ENCODE data around the gene TPX2. TPM values are rescaled to one million over a fixed set of nuclear protein-coding genes. Genes with fewer than 3 reads are reported as not detected.

Gene TPX2
- total and polyA plus RNA-seq, 2 donors, result 0.84 to 22.7 TPM

GRCh38 chr20:31784354-31785044, 45.4 kb downstream of the TPX2 start:
- Histone ChIP-seq H3K27ac (ENCODE audit: low read depth) (no peak overlapping the region), H3K36me3 (ENCODE audit: insufficient read depth) (no peaks in the 10 kb centered on the region), H3K4me3 (ENCODE audit: low read depth, low read length) (no peak overlapping the region), H3K4me1 (ENCODE audit: insufficient read depth) (no peaks in the 10 kb centered on the region)
- no peak for DNase-seq (ENCODE audit: extremely low spot score)
- WGBS, result 94% methylated on average over 7 of the region's 7 CpGs

GRCh38 chr20:31785089-31785488, 46.0 kb downstream of the TPX2 start:
- 87% methylated on average over 3 of the region's 3 CpGs for WGBS

GRCh38 chr20:31788578-31788977, 49.5 kb downstream of the TPX2 start:
- no peak overlapping the region for H3K4me3 ChIP-seq (ENCODE audit: low read depth, low read length)
- no peaks in the 10 kb centered on the region for H3K4me1 ChIP-seq (ENCODE audit: insufficient read depth)
- no peak overlapping the region for H3K27ac ChIP-seq (ENCODE audit: low read depth)
- H3K36me3 ChIP-seq (ENCODE audit: insufficient read depth), result no peaks in the 10 kb centered on the region
- no peak for DNase-seq (ENCODE audit: extremely low spot score)
- WGBS, result 72% methylated on average over 3 of the region's 3 CpGs

More at GRCh38 chr20:31785089-31785488, 46.0 kb downstream of the TPX2 start:
- Histone ChIP-seq H3K4me1 (ENCODE audit: insufficient read depth) (no peaks in the 10 kb centered on the region), H3K27ac (ENCODE audit: low read depth) (no peak overlapping the region), H3K36me3 (ENCODE audit: insufficient read depth) (no peaks in the 10 kb centered on the region), H3K4me3 (ENCODE audit: low read depth, low read length) (no peak overlapping the region)
- DNase-seq (ENCODE audit: extremely low spot score), result no peak

- WGBS, result 85% methylated on average over 3 of the region's 3 CpGs
- DNase-seq (ENCODE audit: extremely low spot score), result no peak
- H3K4me3 ChIP-seq (ENCODE audit: low read depth, low read length), result no peak overlapping the region
- no peaks in the 10 kb centered on the region for H3K36me3 ChIP-seq (ENCODE audit: insufficient read depth)
- no peaks in the 10 kb centered on the region for H3K4me1 ChIP-seq (ENCODE audit: insufficient read depth)
- no peak overlapping the region for H3K27ac ChIP-seq (ENCODE audit: low read depth)
Observed at GRCh38 chr20:31790401-31790800, 51.3 kb downstream of the TPX2 start.

- DNase-seq (ENCODE audit: extremely low spot score), result no peak
- 90% methylated on average over 3 of the region's 3 CpGs for WGBS
- no peaks in the 10 kb centered on the region for H3K36me3 ChIP-seq (ENCODE audit: insufficient read depth)
- H3K4me3 ChIP-seq (ENCODE audit: low read depth, low read length), result no peak overlapping the region
- H3K4me1 ChIP-seq (ENCODE audit: insufficient read depth), result no peaks in the 10 kb centered on the region
- H3K27ac ChIP-seq (ENCODE audit: low read depth), result no peak overlapping the region
Observed at GRCh38 chr20:31797364-31797763, 58.3 kb downstream of the TPX2 start.

- Histone ChIP-seq H3K36me3 (ENCODE audit: insufficient read depth) (no peaks in the 10 kb centered on the region), H3K4me3 (ENCODE audit: low read depth, low read length) (no peak overlapping the region), H3K27ac (ENCODE audit: low read depth) (no peak overlapping the region), H3K4me1 (ENCODE audit: insufficient read depth) (no peaks in the 10 kb centered on the region)
- no peak for DNase-seq (ENCODE audit: extremely low spot score)
- WGBS, result 77% methylated on average over 7 of the region's 7 CpGs
Observed at GRCh38 chr20:31801508-31801907, 62.4 kb downstream of the TPX2 start.

- H3K4me1 ChIP-seq (ENCODE audit: insufficient read depth), result no peaks in the 10 kb centered on the region
- H3K4me3 ChIP-seq (ENCODE audit: low read depth, low read length), result no peak overlapping the region
- 92% methylated on average over 7 of the region's 7 CpGs for WGBS
- DNase-seq (ENCODE audit: extremely low spot score), result no peak
- H3K27ac ChIP-seq (ENCODE audit: low read depth), result no peak overlapping the region
- no peaks in the 10 kb centered on the region for H3K36me3 ChIP-seq (ENCODE audit: insufficient read depth)
Observed at GRCh38 chr20:31803552-31804291, 64.6 kb downstream of the TPX2 start.

GRCh38 chr20:31806564-31807355, 67.7 kb downstream of the TPX2 start:
- Histone ChIP-seq H3K4me3 (ENCODE audit: low read depth, low read length) (no peak overlapping the region), H3K4me1 (ENCODE audit: insufficient read depth) (no peaks in the 10 kb centered on the region), H3K36me3 (ENCODE audit: insufficient read depth) (no peaks in the 10 kb centered on the region), H3K27ac (ENCODE audit: low read depth) (no peak overlapping the region)
- DNase-seq (ENCODE audit: extremely low spot score), result no peak
- 80% methylated on average over 8 of the region's 8 CpGs for WGBS

- DNase-seq (ENCODE audit: extremely low spot score), result no peak
- Histone ChIP-seq H3K4me1 (ENCODE audit: insufficient read depth) (no peaks in the 10 kb centered on the region), H3K36me3 (ENCODE audit: insufficient read depth) (no peaks in the 10 kb centered on the region), H3K4me3 (ENCODE audit: low read depth, low read length) (no peak overlapping the region), H3K27ac (ENCODE audit: low read depth) (no peak overlapping the region)
- WGBS, result 88% methylated on average over 3 of the region's 3 CpGs
Observed at GRCh38 chr20:31808481-31808880, 69.4 kb downstream of the TPX2 start.

- DNase-seq (ENCODE audit: extremely low spot score), result no peak
- Histone ChIP-seq H3K4me3 (ENCODE audit: low read depth, low read length) (no peak overlapping the region), H3K4me1 (ENCODE audit: insufficient read depth) (no peaks in the 10 kb centered on the region), H3K27ac (ENCODE audit: low read depth) (no peak overlapping the region), H3K36me3 (ENCODE audit: insufficient read depth) (no peaks in the 10 kb centered on the region)
- WGBS, result 81% methylated on average over 3 of the region's 3 CpGs
Observed at GRCh38 chr20:31809661-31810060, 70.6 kb downstream of the TPX2 start.

- Histone ChIP-seq H3K27ac (ENCODE audit: low read depth) (no peak overlapping the region), H3K4me3 (ENCODE audit: low read depth, low read length) (no peak overlapping the region), H3K4me1 (ENCODE audit: insufficient read depth) (no peaks in the 10 kb centered on the region), H3K36me3 (ENCODE audit: insufficient read depth) (no peaks in the 10 kb centered on the region)
- 90% methylated on average over 4 of the region's 4 CpGs for WGBS
- DNase-seq (ENCODE audit: extremely low spot score), result no peak
Observed at GRCh38 chr20:31811198-31811597, 72.1 kb downstream of the TPX2 start.

GRCh38 chr20:31811796-31812728, 73.0 kb downstream of the TPX2 start:
- no peaks in the 10 kb centered on the region for H3K4me1 ChIP-seq (ENCODE audit: insufficient read depth)
- no peak for DNase-seq (ENCODE audit: extremely low spot score)
- no peak overlapping the region for H3K4me3 ChIP-seq (ENCODE audit: low read depth, low read length)
- H3K36me3 ChIP-seq (ENCODE audit: insufficient read depth), result no peaks in the 10 kb centered on the region
- 47% methylated on average over 15 of the region's 15 CpGs for WGBS
- H3K27ac ChIP-seq (ENCODE audit: low read depth), result no peak overlapping the region

GRCh38 chr20:31813611-31814010, 74.5 kb downstream of the TPX2 start:
- no peak for DNase-seq (ENCODE audit: extremely low spot score)
- H3K27ac ChIP-seq (ENCODE audit: low read depth), result no peak overlapping the region
- no peaks in the 10 kb centered on the region for H3K4me1 ChIP-seq (ENCODE audit: insufficient read depth)
- H3K36me3 ChIP-seq (ENCODE audit: insufficient read depth), result no peaks in the 10 kb centered on the region
- H3K4me3 ChIP-seq (ENCODE audit: low read depth, low read length), result no peak overlapping the region
